Measurements from ENCODE around the gene GNG7. TPM values are rescaled to one million over a fixed set of nuclear protein-coding genes. Genes with fewer than 3 reads are reported as not detected.

The GNG7 gene
- total RNA-seq, 1 experiment from 2014 or later, result 9.6 TPM

DNA sequence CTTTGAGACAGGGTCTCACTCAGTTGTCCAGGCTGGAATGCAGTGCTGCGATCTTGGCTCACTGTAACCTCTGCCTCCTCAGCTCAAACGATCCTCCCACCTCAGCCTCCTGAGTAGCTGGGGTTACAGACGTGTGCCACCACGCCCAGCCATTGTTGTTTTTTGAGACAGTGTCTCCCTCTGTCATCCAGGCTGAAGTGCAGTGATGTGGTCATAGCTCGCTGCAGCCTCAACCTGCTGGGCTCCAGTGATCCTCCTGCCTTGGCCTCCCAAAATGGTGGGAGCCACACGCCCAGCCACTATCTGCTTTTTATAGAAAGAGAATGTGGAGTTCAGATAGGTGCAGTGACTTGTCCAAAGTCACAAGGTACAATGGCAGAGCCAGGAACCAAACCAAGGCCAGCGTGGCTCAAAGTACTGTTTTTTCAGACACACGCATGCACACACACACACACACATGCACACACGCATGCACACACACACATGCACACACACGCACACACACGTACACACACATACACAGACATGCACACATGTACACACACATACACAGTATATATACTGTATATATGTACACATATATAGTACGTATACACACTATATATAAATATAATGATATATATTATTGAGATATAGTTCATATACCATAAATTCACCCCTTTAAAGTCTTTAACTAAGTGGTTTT, 220.0 kb downstream of the GNG7 start (continued):
- TF ChIP-seq PREB (CRISPR knock-in tag; IDR thresholded peaks at IDR 0.05; ENCODE audit: borderline replicate concordance), result no peak
- TF ChIP-seq ZNF121 (CRISPR knock-in tag; IDR thresholded peaks at IDR 0.05), result no peak
- TF ChIP-seq HMGA2 (CRISPR knock-in tag; IDR thresholded peaks at IDR 0.05), result no peak
- TF ChIP-seq STAT6 (CRISPR knock-in tag; conservative IDR thresholded peaks at IDR 0.05; ENCODE audit: low read depth), result no peak
- TF ChIP-seq ZMAT4 (CRISPR knock-in tag; IDR thresholded peaks at IDR 0.05), result no peak
- TF ChIP-seq ZNF138 (CRISPR knock-in tag; conservative IDR thresholded peaks at IDR 0.05), result no peak
- no peak for TF ChIP-seq ATF1 (CRISPR knock-in tag; IDR thresholded peaks at IDR 0.05)

- POLR2A ChIA-PET, result no interaction called here
- CTCF ChIA-PET, result no interaction called here
- H3K27ac Mint-ChIP-seq, result no peak overlapping the region
- peaks cover 21% of the 10 kb centered on the region for H3K4me1 Mint-ChIP-seq
- no peak overlapping the region for H3K4me3 Mint-ChIP-seq
- H3K27me3 Mint-ChIP-seq (ENCODE audit: low read depth), result peaks cover 49% of the 10 kb centered on the region
- ATAC-seq (no peak), DNase-seq (ENCODE audit: low spot score) (no peak)
- peaks cover 17% of the 10 kb centered on the region for H3K9me3 Mint-ChIP-seq
- H3K36me3 Mint-ChIP-seq, result peaks cover 5% of the 10 kb centered on the region
- TF ChIP-seq AFF4 (CRISPR knock-in tag; IDR thresholded peaks at IDR 0.05; ENCODE audit: borderline replicate concordance), result no peak
- TF ChIP-seq, protein P1, sequence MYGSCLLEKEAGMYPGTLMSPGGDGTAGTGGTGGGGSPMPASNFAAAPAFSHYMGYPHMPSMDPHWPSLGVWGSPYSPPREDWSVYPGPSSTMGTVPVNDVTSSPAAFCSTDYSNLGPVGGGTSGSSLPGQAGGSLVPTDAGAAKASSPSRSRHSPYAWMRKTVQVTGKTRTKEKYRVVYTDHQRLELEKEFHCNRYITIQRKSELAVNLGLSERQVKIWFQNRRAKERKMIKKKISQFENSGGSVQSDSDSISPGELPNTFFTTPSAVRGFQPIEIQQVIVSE (CRISPR knock-in tag; IDR thresholded peaks at IDR 0.05; ENCODE audit: borderline replicate concordance), result no peak
- TF ChIP-seq ZNF671 (CRISPR knock-in tag; IDR thresholded peaks at IDR 0.05), result no peak
- TF ChIP-seq ZNF121 (CRISPR knock-in tag; IDR thresholded peaks at IDR 0.05), result no peak
- TF ChIP-seq FOXP4 (CRISPR knock-in tag; IDR thresholded peaks at IDR 0.05), result no peak
- TF ChIP-seq ZNF138 (CRISPR knock-in tag; conservative IDR thresholded peaks at IDR 0.05), result no peak
- TF ChIP-seq STAT6 (CRISPR knock-in tag; conservative IDR thresholded peaks at IDR 0.05; ENCODE audit: low read depth), result no peak
- no peak for TF ChIP-seq TCF7 (CRISPR knock-in tag; IDR thresholded peaks at IDR 0.05; ENCODE audit: low read depth)
- no peak for TF ChIP-seq E2F5 (CRISPR knock-in tag; IDR thresholded peaks at IDR 0.05)
- TF ChIP-seq ZSCAN18 (CRISPR knock-in tag; IDR thresholded peaks at IDR 0.05), result no peak
- TF ChIP-seq ATF1 (CRISPR knock-in tag; IDR thresholded peaks at IDR 0.05), result no peak
- TF ChIP-seq, protein P2, sequence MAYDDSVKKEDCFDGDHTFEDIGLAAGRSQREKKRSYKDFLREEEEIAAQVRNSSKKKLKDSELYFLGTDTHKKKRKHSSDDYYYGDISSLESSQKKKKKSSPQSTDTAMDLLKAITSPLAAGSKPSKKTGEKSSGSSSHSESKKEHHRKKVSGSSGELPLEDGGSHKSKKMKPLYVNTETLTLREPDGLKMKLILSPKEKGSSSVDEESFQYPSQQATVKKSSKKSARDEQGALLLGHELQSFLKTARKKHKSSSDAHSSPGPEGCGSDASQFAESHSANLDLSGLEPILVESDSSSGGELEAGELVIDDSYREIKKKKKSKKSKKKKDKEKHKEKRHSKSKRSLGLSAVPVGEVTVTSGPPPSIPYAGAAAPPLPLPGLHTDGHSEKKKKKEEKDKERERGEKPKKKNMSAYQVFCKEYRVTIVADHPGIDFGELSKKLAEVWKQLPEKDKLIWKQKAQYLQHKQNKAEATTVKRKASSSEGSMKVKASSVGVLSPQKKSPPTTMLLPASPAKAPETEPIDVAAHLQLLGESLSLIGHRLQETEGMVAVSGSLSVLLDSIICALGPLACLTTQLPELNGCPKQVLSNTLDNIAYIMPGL (CRISPR knock-in tag; IDR thresholded peaks at IDR 0.05), result no peak
Measured at GRCh38 chr19:2481466-2481865, 221.0 kb downstream of the GNG7 start.

Data from WTC11 (cell line).